ENCODE data around the gene DPP6.

DNA sequence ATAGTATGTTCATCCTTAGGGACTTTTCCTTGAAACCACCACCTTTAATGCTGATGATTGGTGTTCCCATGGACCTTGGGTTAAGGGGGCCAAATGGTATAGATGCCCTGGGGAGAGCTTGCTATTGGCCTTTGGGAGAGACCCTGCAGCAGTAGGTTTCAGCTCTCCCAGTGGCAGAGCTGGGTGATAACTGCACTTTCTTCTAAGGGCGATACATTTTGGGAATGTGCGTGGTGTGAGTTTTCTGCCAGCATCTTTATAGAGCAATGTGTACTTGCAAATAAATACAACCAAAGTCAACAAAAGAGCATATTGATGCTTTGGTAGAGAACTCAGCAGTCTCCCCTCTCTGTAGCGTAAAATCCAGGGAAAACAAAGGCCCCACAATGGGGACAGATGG lies 546.7 kb downstream of the DPP6 start:
- TF ChIP-seq CTCF (IDR thresholded peaks at IDR 0.05 in 4 of 5, conservative IDR thresholded peaks at IDR 0.05 in 1 of 5) (no peak), POLR2A (IDR thresholded peaks at IDR 0.05) (no peak)
